PC-9 (cell line): ENCODE data around the gene SNPH.

ENCODE experiments used
- CTCF ChIP-seq: fragments of 200-600 bp; sonication (generic); conservative IDR thresholded peaks from 2 replicates; pipeline ENCODE4 v1.6.1; 2017; ENCODE audit warnings: mixed run types, antibody characterized with exemption, mild to moderate bottlenecking, moderate library complexity
- EZH2 ChIP-seq: fragments of 200-600 bp; sonication (generic); IDR thresholded peaks from 2 replicates; pipeline ENCODE4 v1.8.0; 2017; ENCODE audit warnings: antibody characterized with exemption, low read depth

GRCh38 chr20:1273366-1273765 is 7.3 kb downstream of the SNPH start:
- TF ChIP-seq CTCF (no peak), EZH2 (no peak)
